ENCODE results near the gene LMF2. TPM values are rescaled to one million over a fixed set of nuclear protein-coding genes. Genes with fewer than 3 reads are reported as not detected.

The LMF2 gene
- total RNA-seq, 1 experiment from 2014 or later = 54.2 TPM

- Histone ChIP-seq H3K36me3 (ENCODE audit: control insufficient read depth, insufficient read depth, low read length) (peaks cover 4% of the 10 kb centered on the region), H3K4me3 (ENCODE audit: low read depth in 2 of 2, low read length in 2 of 2) (no peak overlapping the region), H3K9me3 (ENCODE audit: control insufficient read depth, insufficient read depth, low read depth, low read length) (no peaks in the 10 kb centered on the region), H3K27me3 (ENCODE audit: control insufficient read depth, insufficient read depth, low read length) (no peaks in the 10 kb centered on the region), H3K4me1 (ENCODE audit: control insufficient read depth, insufficient read depth, low read length) (peaks cover 5% of the 10 kb centered on the region), H3K27ac (ENCODE audit: low read length) (no peak overlapping the region)
- ChIA-PET CTCF (no interaction called here), POLR2A (no interaction called here)
- BruUV-seq (replicated peaks) = no TSS peak
- in situ Hi-C loops (cut with HindIII; ENCODE audit: low pct_unique_long_range_greater_than_20kb, low sequenced_read_pairs) = no loop called here
- ATAC-seq (no peak), DNase-seq (ENCODE audit: low read depth, low spot score) (no peak)
- intact Hi-C loops (cut with micrococcal nuclease; ENCODE audit: unreplicated experiment) = no loop called here
- TF ChIP-seq REST (IDR thresholded peaks at IDR 0.05; ENCODE audit: insufficient read depth in 1 of 2, low read depth in 2 of 2, low read length in 1 of 2) (no peak), TCF7L2 (IDR thresholded peaks at IDR 0.05; ENCODE audit: low read depth, low read length) (no peak), POLR2AphosphoS5 (IDR thresholded peaks at IDR 0.05; ENCODE audit: low read depth, low read length) (no peak), SIN3A (IDR thresholded peaks at IDR 0.05; ENCODE audit: borderline replicate concordance, insufficient read depth, low read depth, low read length) (no peak), CTCF (IDR thresholded peaks at IDR 0.05) (no peak)
Observed at GRCh38 chr22:50505276-50505775, 2.2 kb downstream of the LMF2 start.

- no peaks in the 10 kb centered on the region for H3K27me3 ChIP-seq (ENCODE audit: control insufficient read depth, insufficient read depth, low read length)
- no peak overlapping the region for H3K4me3 ChIP-seq (ENCODE audit: low read depth in 2 of 2, low read length in 2 of 2)
- CTCF ChIA-PET = no interaction called here
- no peaks in the 10 kb centered on the region for H3K9me3 ChIP-seq (ENCODE audit: control insufficient read depth, insufficient read depth, low read depth, low read length)
- in situ Hi-C loops (cut with HindIII; ENCODE audit: low pct_unique_long_range_greater_than_20kb, low sequenced_read_pairs) (no loop called here), intact Hi-C loops (cut with micrococcal nuclease; ENCODE audit: unreplicated experiment) (no loop called here)
- H3K4me1 ChIP-seq (ENCODE audit: control insufficient read depth, insufficient read depth, low read length) = peaks cover 5% of the 10 kb centered on the region
- H3K27ac ChIP-seq (ENCODE audit: low read length) = no peak overlapping the region
- TF ChIP-seq REST (IDR thresholded peaks at IDR 0.05; ENCODE audit: insufficient read depth in 1 of 2, low read depth in 2 of 2, low read length in 1 of 2) = no peak
- no peak for TF ChIP-seq POLR2AphosphoS5 (IDR thresholded peaks at IDR 0.05; ENCODE audit: low read depth, low read length)
- TF ChIP-seq TCF7L2 (IDR thresholded peaks at IDR 0.05; ENCODE audit: low read depth, low read length) = no peak
- TF ChIP-seq CTCF (IDR thresholded peaks at IDR 0.05) = no peak
- TF ChIP-seq SIN3A (IDR thresholded peaks at IDR 0.05; ENCODE audit: borderline replicate concordance, insufficient read depth, low read depth, low read length) = no peak
- POLR2A ChIA-PET = no interaction called here
- DNase-seq (ENCODE audit: low read depth, low spot score) = no peak
- no TSS peak for BruUV-seq (replicated peaks)
- ATAC-seq = no peak
- H3K36me3 ChIP-seq (ENCODE audit: control insufficient read depth, insufficient read depth, low read length) = peaks cover 4% of the 10 kb centered on the region
Observed at GRCh38 chr22:50504369-50505211, 2.9 kb downstream of the LMF2 start.
